ENCODE measurements around the gene GPATCH11.

GPATCH11 gene

DNA sequence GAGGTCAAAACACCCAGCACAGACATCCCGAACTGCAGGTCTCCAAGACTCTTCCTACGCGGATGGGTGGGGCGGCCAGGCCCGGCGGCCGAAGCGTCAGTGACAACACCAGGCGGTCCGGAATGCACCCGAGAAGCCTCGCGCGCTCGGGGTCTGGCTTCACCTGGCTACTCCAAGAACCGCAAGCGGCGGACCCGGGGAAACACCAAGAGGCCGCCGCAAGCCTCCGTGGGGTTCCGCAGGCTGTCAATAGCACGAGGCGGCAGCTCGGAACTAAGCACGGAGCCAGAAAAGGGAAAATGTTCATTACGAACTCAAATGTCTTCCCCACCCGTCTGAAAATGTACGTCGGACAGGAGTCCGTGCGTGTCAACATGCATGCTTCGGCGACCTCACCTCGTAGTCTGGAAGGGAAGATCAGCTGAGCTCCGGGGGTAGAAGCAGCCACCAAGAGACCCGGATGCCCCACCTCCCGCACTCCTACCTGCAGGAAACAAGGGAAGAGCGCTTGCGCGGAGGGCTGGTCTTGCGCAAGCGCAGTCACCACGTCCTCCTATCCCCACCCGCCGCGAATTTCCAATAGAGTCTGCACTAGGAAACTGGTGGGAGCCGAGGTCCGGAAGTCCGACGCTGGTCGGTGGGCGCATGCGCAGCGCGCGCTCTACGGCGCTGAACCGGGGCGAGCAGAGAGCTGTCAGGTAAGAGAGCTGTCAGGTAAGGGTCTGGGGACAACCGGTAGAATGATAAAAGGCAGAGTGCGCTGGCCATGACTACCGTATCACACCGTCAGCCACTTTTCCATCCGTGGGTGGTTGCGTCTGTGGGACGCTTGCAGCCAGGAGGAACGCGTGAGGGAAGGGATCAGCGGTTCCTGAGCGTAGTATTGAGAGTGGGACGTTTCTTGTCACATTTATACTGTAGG is at the start of gene GPATCH11, which contains the start of gene HEATR5B:
Gene GPATCH11 (plus strand): TSS at position 646 of the 922 bp plus-strand sequence. CDS start 3,864 bp downstream, outside the sequence.
Gene HEATR5B (minus strand): TSS at position 500 of the 922 bp plus-strand sequence. CDS start 958 bp downstream, outside the sequence.
- DNase-seq (ENCODE audit: low read depth in 1 of 2, low spot score in 1 of 2) = peak; percentile 84 to 89

- DNase-seq (ENCODE audit: low read depth in 1 of 2, low spot score in 1 of 2) = no peak
Observed at GRCh38 chr2:37037771-37038170, 46.5 kb upstream of the GPATCH11 start.

DNA sequence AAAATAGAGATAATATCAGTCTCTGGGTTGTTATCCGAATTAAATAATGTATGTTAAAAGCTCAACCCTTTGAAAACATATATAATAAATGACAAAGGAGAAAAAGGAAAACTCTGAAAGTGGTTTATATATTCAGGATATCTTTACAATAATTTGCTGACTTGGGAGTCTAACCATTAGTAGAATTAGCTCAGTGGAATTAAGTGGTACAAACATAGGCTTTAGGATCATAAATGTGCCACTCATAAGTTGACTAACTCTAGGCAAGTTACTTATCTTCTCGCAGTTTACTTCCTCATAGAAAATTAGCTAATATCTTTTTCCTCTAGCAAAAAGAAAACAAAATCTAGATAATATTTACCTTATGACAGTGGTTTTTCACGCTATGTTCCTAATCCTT is 44.7 kb upstream of the GPATCH11 start:
- DNase-seq (ENCODE audit: low read depth in 1 of 2, low spot score in 1 of 2) = no peak

- DNase-seq (ENCODE audit: low read depth in 1 of 2, low spot score in 1 of 2) = no peak
Observed at GRCh38 chr2:37052600-37053332, 31.6 kb upstream of the GPATCH11 start.

DNA sequence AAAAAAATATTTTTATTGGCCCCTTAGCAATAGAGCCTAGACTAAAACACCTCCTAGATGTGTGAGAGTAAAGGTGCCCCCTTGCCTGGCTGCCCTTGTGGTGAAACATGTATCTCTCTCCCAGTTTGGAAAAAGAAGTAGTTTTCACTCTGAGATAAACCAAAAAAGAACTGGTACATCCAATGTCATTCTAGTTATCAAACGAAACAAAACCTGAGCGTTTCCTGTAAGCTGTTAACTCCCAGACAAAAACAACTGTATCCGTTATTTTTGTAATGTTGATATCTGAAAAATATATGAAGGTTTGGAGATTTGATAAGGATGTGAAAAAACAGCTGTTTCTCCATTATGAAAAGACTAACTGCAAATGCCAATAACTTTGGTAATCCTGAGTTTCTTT is 24.5 kb upstream of the GPATCH11 start:
- no peak for DNase-seq (ENCODE audit: low read depth in 1 of 2, low spot score in 1 of 2)

DNA sequence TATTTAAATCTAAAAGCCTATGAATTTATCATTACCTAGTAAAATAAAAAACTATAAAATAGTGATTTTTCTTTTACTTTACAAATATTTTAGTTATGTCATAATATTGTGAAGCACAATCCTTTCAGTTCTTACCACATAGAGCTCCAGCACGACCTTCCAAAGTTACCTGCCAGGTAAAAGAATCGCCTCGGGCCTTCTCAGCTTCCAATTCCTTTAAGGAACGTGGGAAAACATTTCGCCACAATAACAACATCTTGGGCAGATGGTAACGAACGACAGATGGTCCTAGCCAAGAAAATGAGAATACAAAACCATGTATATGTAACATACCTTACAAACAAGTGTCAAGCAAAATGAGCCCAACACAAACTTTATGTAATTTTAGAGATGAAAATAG is 23.9 kb upstream of the GPATCH11 start:
- no peak for DNase-seq (ENCODE audit: low read depth in 1 of 2, low spot score in 1 of 2)

GRCh38 chr2:37061013-37061711 is 23.2 kb upstream of the GPATCH11 start:
- DNase-seq (ENCODE audit: low read depth in 1 of 2, low spot score in 1 of 2) = no peak

DNA sequence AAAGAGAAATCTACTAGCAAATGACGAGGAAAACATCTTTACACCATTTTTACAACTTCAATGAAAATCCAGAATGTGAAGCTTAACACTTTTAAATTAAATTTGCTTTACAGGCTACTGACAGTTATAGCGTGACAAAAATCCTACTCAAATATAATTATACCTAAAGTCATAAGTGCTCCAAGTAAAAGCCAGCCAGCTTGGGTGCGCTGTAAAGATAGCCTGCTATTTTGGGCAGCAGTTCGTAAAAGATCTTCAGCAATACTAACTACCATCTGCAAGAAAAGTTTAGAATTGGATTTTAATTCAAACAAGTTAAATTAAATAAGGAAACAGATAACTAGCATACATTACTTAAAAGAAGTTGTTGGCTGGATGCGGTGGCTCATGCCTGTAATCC is 22.5 kb upstream of the GPATCH11 start:
- no peak for DNase-seq (ENCODE audit: low read depth in 1 of 2, low spot score in 1 of 2)

- DNase-seq (ENCODE audit: low read depth in 1 of 2, low spot score in 1 of 2) = no peak
Observed at GRCh38 chr2:37068686-37069085, 15.6 kb upstream of the GPATCH11 start.

DNA sequence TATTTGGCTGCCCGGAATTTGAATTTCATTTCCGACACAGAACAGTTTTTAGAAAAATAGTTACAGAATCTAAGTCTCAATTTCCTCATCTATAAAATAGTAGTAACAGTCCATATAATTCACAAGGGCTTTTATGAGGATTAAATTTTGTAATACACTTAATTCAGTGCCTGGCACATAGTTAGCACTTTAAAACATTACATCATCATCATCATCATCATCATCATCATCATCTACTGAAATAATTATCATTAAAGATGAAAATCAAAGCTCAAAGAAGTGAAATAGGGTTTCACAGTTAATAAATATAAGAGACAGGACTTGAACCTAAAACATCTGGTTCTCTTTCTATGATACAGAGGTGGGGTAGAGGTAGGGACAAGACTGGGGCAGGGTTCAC is 13.4 kb upstream of the GPATCH11 start:
- DNase-seq (ENCODE audit: low read depth in 1 of 2, low spot score in 1 of 2) = no peak

DNA sequence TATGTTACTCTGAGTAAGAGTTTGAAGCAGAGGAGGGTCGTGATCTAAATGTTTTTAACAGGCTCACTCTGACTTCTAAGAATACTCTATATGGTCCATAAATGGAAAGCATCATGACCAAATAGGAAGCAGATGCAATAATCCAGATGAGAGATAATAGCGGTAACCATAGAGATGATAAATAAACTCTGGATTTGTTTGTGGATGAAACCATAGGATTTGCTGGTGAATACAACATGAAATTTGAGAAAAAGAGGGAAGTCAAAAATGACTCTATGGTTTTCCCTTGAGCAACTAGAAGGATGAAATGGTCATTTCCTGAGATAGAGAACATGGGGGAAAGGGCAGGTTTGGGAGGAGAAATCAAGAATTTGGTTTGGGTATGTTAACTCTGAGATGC is 4.1 kb upstream of the GPATCH11 start:
- no peak for DNase-seq (ENCODE audit: low read depth in 1 of 2, low spot score in 1 of 2)

GRCh38 chr2:37080689-37081088 is 3.6 kb upstream of the GPATCH11 start:
- DNase-seq (ENCODE audit: low read depth in 1 of 2, low spot score in 1 of 2) = no peak

DNA sequence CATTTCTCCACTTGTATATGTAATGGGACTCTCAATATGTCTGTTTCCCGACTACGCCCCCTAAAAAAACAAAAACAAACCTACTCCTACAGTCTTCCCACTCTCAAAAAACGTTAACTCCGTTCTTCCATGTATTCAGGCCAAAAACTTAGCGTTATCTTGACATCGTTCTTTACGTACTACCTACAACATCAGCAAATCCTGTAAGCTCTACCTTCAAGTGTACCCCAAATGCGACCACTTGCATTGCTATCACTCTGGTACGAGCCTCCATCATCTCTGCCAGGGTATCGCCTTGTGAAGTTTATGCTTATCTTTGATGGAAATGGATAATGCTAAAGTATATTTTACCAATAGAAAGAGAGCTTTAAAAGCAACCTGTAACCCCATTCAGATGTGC is 479 bp downstream of the GPATCH11 start:
- DNase-seq (ENCODE audit: low read depth in 1 of 2, low spot score in 1 of 2) = no peak

- DNase-seq (ENCODE audit: low read depth in 1 of 2, low spot score in 1 of 2) = no peak
Observed at GRCh38 chr2:37085731-37086147, 1.4 kb downstream of the GPATCH11 start.

- DNase-seq (ENCODE audit: low read depth in 1 of 2, low spot score in 1 of 2) = no peak
Observed at GRCh38 chr2:37090019-37090477, 5.7 kb downstream of the GPATCH11 start.

DNA sequence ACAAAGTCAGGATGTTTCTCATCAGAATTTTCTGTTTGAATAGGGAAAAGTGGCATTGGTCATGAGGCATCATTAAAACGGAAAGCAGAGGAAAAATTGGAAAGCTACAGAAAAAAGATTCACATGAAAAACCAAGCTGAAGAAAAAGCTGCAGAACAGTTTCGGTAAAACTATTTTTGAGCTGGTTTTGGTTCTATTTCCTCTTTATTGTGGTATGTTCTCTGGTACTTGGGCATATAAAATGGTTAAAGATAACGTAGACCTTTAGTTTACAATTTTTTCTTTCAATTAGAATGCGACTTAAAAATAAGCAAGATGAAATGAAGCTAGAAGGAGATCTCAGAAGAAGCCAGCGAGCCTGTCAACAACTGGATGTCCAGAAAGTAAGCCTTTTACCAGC is 7.6 kb downstream of the GPATCH11 start:
- DNase-seq (ENCODE audit: low read depth in 1 of 2, low spot score in 1 of 2) = no peak

GRCh38 chr2:37096568-37096967 is 12.2 kb downstream of the GPATCH11 start:
- no peak for DNase-seq (ENCODE audit: low read depth in 1 of 2, low spot score in 1 of 2)

- DNase-seq (ENCODE audit: low read depth in 1 of 2, low spot score in 1 of 2) = no peak
Observed at GRCh38 chr2:37098416-37099118, 14.2 kb downstream of the GPATCH11 start.

DNA sequence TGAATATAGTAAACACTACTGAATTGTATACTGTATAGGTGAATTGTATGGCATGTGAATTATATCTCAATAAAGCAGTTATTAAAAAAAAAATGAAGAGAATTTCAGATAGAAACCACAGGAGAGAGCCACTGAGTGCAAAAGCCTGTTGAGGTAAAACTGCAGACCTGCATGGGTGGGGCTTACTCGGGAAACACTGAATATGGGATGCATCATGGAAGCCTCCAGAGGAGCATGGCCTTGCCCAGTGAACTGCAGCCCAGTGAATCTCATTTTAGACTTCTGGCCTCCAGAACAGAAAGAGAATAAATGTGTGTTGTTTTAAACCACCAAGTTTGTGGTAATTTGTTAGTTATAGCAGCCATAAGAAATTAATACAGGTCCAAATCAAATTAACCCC is 15.7 kb downstream of the GPATCH11 start:
- no peak for DNase-seq (ENCODE audit: low read depth in 1 of 2, low spot score in 1 of 2)

GRCh38 chr2:37102588-37102987 is 18.3 kb downstream of the GPATCH11 start:
- no peak for DNase-seq (ENCODE audit: low read depth in 1 of 2, low spot score in 1 of 2)

DNA sequence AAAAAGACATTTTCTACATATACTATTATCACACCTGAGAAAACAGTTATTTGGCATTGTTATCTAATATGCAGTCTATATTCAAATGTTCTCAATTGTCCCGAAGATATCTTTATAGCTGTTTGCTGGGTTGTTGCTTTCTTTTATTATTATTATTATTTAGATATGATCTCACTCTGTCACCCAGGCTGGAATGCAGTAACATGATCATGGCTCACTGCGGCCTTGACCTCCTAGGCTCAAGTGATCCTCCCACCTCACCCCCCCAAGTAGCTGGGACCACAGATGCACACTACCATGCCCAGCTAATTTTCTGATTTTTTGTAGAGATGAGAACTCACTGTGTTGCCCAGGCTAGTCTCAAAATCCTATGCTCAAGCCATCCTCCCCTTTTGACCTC is 19.9 kb downstream of the GPATCH11 start:
- no peak for DNase-seq (ENCODE audit: low read depth in 1 of 2, low spot score in 1 of 2)
